NOMO-1 (cell line): ENCODE data around the gene TMIE.

Source experiments
- DNase-seq, 2 experiments: peaks; one replicate each; lab custom pipeline; 2025; ENCODE audit not compliant: unreplicated experiment in 2 of 2; lab: John Stamatoyannopoulos, UW

TMIE gene

DNA sequence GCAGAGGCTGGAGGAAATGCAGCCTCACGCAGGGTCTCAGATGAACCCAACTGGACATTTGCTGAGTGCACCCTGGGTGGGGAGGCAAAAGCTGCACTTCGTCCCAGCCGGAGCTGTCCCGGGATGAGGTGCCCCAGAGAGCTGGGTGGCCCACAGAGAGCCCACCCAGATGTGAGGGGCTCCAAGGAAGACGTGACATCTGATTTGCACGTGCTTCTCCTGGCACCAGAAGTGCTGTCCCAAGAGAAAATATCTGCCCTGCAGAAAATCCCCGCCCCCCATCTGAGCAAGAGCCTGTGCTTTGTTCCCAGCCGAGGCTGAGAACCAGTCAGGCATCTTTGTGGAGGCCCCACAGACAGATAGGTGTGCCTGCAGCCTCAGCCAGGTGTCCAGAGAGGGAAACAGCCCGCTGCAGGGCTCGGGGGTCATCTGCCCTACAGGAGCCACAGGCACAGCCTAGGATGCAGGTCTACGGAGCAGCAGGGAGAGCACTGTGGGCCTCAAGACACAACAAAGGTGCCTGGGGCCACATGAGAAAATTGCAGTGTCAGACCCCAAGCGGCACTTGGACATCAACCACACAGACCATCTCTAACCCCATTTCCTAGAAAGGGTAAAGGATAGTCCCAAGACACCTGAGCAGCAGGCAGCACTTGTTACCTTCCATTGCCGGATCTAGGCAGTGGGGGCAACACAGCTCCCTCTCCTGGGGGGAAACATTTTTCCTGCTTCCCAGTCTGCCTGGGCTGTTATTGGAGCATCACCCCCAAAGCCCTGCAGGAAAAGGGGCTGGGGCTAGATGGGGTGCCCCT lies 5.8 kb downstream of the TMIE start:
- no peak for DNase-seq

DNA sequence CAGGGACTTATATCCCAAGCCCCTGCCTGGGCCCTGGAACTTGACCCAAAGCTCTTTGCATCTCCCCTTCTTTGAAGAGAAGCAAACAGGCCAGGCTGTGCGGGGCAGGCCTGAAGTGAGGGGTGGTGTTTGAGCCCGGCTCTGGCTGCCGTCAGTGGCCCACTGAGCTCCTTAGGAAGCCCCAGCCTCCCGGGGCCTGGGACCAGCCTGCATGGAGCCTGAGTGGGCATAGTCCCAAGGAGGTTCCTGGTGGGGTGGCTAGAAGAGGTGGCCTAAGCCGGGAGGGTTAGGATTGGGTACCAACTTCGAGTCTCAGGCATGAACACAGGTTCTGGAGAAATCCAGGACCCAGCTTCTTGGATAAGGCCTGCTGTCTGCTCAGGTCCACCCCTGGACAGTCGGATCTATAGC lies 6.4 kb downstream of the TMIE start:
- DNase-seq = no peak

DNA sequence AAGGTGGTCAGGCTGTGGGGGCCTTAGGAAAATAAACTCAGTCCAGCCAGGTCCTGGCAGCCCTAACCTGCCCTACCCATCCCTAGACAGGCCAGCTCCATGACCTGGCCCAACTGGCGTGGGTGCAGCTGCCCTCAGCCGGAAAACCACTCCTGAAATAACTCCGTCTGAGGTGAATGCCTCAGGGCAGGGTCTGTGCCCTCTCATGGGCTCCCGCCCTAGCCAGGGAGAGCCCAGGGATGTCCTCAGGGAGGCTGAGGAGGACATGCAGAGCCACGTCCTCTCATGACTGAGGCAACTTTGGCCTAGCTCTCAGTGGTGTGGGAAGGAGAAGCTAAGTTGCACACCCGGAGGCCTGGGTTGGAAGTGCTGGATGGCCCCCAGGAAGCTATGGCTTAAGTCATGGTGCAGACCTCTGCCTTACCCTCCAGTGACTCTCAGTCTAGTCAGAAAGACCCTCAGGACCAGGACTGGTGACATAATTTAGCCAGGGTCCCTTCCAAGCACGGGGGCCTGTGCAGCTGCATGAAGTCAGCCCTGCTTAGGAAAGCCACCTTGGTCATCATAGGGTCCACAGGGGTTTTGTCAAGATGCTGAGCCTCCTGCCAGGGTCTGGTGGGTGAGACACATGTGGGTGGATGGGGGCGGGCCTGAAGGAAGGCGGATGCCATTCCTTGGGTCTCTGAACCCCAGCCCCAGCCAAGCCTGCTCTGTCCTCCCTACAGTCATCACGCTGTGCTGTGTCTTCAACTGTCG lies 7.4 kb downstream of the TMIE start:
- DNase-seq = no peak

DNA sequence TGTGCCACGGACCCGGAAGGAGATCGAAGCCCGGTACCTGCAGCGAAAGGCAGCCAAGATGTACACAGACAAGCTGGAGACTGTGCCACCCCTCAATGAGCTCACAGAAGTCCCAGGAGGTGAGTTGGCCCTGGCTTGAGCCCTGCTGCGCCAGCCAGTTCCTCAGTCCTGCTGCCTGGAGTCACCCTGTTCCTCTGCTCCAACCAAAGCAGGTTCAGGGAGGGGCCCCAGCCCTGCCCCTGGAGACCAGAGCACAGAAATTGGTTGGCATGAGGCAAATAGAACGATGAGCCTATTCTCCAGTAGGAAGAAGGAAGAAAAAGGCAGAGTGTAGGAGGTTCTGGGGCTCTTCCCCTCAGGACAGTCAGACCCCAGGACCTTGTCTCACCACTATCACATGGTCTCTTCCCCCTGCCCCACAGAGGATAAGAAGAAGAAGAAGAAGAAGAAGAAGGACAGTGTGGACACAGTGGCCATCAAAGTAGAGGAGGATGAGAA lies 8.0 kb downstream of the TMIE start:
- DNase-seq = no peak

DNA sequence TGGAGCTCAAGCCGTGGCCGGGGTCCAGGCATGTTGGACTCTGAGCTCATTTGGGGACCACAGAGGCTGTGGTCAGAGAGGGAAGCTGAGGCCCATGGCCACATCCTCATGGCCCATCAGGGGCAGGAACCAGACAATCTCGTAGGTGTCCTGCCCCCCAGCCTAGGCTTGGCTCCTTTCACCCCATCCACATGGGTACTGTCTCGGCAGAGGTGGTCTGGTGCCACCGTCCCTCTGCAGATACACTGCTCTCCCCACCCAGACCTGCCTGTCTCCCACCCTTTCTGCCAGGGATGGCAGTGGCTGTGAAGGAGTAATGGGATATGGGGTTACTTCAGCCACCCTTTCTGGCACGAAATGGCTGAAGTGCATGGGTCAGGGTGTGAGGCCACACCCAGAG lies 8.5 kb downstream of the TMIE start:
- no peak for DNase-seq

DNA sequence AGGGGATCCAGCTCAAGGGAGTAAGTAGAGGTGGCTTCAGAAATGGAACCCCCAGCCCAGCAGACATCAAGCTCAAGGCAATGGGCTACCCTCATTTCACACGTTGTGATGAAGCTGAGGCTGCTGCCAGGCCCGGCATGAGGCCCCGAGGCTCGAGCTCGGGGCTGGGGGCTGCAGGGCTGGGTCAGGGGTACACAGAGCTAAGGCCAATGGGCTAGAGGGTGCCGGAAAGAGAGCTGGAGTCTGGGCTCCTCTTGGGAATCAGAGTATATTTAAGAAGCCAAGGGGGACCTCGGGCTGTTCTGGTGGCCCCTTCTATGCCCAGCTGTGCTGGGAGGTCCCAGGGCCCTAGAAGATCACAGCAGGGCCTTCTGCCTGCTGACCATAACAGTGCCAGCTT lies 9.0 kb downstream of the TMIE start:
- no peak for DNase-seq

DNA sequence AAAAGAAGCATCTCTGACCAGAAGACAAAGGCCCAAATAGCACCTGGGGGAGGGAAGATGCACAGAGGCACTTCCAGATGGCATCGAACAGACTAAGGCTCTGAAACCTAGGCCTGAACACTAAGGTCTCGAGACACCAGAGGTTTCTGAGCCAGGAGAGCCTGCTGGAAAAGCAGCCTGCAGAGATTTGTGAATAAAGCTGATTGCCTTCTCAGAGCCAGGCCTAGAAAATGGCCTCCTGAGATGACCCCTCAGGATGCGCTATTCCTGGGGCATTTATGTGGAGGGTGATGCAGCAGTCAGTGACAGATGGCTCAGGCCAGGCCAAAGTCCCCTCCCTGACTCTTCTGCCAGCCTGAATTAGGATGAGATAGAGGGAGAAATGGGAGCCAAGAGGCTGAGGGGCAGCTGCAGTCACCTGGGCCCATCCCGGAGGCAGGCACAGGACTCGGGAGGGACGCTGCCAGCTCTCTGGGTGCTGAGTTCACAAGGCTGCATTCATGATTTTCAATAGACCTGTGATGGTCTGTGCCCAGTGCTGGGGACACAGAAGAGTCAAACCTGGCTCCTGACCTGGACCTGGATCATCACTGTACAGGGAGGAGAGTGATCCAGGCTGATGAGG lies 9.6 kb downstream of the TMIE start:
- no peak for DNase-seq

DNA sequence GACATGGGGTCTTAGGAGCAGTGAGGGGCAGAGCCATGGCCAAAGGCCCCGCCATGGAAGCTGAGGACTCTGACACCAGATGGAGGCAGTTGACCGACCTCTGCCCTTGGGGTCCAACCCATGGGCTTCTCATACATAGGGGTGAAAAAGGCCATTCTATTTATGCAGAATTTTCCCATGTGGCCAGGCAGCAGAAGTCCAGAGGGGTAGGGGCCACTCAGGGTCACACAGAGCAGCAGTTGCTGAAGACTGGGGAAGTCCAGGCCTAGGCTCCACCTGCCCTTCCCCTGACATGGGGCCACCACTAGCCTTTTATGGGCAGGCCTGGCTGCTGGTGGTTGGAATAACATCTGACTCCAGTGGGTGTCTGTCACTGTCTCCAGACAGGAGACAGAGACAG lies 10.1 kb downstream of the TMIE start:
- no peak for DNase-seq

DNA sequence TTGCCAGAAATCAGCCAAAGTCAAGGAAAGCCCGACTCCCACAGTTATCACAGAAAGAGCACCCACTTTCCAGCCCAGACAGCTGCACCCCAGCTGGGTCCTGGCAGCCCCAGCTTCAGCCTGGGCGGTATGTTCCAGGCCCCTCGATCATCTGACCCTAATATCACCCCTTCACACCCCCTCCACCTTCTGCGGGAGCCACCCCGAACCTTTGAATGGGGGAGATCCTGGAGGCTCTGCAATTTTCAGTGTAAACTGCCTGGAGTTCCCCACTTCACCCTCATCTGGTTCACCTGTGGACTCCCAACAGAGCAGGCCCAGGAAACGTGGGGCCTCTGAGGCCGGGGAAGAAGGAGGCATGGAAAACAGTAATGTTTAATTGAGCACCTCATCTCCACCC lies 10.6 kb downstream of the TMIE start:
- no peak for DNase-seq

DNA sequence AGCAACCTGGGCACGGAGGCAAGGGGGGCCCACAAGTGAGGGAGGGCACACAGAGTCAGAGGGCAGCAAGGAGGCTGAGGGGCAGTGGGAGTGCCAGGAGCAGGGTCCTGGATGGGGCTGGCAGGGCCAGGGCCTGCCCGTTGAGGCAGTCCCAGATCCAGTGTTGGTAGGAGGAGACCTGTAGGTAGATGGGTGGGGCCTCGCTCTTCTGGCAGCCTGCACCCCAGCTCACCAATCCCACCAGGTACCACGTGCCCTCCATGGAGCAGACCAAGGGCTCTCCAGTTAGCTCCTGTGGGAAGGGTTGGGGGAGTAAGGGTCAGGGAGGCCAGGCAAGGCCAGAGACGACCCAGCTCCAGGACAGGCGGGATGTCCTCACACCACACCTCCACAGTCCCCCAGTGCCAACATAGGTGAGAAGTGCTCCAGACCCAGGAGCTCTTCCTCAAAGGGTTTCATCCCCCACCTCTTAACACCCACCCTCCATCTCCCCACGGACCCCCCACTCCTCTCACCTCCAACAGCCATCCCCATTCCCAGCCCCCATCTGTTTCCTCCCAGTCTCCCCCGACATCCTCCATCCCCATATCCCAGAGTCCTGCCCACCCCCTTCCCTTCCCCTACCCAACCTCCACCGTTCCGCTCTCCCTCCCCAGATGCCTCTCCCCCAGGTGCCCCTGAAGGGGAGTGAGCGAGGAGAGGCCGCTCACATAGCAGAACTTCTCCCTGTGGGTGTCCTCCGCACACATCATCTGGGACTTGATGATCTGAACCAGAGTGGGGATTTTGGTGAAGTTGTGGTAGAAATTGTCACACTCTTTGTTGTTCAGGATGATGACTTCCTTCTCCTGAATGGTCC lies 11.2 kb downstream of the TMIE start:
- DNase-seq = no peak

DNA sequence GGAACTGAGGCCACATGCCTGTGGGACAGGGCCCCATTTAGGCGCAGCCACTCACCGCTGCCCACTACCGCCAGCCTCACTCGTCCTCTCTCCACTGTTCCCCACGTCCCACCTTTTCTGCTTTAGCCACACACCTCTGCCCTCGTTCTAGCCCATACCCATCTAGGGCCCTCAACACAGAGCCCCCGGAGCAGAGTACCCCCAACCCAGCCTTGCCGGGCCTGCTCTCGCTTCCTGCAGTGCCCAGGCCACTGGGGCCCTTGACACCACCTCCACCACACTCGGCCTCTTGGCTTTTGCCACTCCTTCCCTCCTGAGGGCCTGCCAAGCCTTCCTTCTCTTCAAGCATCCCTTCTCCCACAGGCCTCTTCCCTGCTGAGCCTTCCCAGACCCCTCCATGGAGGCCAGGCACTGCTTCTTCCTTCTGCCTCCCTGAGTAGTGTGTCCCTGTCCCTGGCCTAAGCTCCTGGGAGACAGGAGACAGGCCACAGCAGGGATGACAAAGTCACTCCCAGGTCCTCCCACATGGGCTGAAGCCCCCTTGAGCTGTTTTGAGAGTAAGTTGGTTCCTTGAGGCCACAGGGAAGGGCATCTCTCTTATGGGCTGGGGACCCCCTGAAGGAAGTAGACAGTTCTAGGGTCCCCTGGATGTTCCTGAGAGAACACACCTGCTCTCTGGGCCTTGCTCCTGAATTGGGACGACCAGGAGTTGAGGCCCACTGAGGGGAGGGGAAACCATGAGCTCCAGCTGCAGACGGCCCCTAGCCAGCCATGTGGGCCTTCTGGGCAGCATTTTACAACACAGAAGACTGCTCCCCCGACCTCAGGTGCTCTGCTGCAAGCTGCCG lies 12.1 kb downstream of the TMIE start:
- DNase-seq = no peak

DNA sequence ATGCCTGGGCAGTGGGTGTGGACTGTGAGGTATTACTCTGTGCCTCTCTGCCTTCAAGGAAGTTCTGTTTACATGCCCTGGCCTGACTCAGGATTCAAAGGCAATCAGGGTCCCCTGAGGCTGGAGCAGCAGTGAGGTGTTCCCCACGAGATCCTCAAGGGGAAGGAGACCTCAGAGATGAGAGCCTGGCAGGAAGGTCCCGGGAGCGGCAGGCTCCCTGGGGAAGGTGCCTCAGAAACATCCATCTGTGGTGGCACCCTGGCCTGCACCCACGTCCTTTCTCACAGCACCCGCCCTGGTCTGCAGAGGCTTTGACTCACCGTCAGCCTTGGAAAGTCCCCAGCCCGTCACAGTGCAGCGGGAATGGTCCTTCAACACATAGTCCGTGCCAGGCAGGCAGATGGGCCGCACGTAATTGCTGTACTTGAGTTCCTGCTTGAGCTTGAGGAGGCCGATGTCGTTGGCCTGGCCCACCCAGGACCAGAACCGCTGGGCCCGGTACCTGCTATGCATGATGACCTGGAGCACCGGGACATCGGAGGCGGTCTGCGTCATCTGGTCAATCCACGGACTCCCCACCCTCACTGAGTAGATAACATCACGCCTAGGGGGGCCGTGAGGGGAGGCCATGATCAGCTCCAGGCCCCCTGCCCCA lies 12.8 kb downstream of the TMIE start:
- no peak for DNase-seq

DNA sequence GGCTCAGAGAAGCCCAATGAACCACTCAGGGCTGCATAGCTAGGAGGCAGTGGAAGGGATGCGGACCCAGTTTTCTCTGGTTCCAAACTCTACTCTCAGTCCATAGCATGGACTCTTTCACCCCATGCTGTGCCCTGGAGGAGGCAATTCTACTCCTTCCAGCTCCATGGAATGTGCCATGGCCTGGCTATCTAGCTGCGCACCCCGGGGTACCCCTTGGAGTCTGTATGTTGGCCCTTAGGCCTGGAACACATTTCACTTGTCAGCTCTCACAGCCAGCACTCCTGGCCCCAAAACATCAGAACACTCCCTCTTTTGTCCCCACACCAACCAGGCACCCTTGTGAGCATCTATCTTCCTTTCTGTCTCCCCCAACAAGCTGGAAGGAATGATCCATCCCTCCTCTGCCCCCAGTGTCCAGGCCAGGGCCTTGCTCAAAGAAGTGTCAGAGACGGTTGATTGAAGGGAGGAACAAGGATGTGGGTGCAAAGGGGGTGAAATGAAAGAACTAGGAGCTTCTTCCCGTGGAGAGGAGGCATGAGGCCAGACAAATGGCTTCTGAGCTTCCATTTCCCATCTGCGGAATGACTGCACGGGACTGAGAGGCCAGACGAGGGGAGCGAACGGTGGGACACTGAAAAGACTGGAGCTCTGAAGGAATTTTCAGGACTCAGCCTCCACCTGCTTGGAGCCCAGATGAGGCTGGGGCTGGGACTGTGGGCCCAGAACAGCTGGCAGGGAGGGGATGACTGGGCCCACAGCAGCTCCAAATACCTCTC lies 13.7 kb downstream of the TMIE start:
- DNase-seq = no peak

DNA sequence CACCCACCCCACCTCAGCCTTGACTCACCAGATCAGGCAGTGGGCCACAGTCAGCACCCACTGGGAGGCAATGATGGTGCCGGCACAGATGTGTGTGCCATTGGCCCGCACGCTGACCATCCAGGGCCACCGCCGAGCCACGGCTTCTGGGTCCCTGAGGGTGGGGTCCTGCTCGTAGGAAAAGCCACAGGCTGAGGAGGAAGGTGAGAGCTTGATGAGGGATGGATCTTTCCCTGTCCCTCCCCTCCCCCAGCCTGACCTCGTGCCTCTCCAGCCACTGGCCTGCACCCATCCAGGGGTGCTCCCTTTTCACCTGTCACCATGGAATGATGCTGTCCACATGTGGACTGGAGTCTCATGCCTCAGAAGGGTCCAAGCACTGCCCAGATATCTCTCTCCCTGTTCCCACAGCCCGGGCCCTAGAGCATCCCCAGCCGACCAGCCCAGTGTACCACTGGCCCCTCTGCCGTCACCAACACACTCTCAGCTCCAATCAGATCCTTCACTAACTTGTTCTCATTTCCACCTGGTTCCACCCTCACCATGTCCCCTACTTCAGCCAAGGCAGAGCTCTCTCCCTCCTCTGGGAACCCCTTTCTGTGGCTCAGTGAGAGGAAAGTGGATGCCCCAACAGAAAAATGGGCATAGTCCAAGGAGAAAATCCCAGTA lies 14.4 kb downstream of the TMIE start:
- DNase-seq = no peak

DNA sequence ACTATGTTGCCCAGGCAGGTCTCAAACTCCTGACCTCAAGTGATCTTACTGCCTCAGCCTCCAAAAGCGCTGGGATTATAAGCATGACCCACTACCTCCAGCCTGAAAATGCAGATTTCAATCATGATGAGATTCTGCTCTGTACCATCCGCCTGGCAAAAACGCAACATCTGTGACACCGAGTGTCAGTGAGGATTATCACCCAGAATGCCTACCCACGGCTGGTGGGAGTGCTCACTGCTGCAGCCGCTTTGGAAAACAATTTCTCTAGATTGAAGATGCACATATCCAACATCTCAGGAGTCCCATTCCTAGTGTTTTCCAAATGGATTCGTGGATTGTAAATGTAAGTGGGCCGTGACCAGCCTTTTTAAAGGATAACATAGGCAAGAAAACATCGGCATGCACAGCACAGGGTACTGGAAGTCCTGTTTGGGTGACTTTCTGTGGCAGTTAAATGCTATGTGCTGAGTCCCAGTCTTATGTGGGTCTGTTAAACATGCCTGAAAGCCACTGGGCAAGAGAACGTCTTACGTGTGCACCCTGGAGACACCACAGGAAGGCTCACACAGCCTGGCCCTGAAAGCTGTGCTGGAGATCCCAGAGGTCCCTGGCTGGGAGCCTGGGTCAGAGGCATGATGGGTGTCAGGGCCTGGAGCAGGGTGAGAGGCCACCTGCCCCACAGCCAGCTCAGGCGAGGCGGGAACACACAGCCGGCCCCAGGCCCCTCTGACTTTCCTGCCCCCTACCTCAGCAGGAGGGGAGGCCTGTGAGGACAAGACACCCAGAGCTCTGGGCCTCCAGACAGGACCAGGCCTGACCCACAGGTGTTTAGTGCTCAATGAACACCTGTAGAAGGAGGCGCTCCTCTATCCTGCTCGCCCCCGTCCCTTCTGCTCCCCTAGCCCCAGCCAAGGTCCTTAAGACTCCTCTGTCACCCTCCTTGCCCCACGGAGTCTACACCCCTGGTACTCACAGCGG lies 15.6 kb downstream of the TMIE start:
- DNase-seq = no peak

DNA sequence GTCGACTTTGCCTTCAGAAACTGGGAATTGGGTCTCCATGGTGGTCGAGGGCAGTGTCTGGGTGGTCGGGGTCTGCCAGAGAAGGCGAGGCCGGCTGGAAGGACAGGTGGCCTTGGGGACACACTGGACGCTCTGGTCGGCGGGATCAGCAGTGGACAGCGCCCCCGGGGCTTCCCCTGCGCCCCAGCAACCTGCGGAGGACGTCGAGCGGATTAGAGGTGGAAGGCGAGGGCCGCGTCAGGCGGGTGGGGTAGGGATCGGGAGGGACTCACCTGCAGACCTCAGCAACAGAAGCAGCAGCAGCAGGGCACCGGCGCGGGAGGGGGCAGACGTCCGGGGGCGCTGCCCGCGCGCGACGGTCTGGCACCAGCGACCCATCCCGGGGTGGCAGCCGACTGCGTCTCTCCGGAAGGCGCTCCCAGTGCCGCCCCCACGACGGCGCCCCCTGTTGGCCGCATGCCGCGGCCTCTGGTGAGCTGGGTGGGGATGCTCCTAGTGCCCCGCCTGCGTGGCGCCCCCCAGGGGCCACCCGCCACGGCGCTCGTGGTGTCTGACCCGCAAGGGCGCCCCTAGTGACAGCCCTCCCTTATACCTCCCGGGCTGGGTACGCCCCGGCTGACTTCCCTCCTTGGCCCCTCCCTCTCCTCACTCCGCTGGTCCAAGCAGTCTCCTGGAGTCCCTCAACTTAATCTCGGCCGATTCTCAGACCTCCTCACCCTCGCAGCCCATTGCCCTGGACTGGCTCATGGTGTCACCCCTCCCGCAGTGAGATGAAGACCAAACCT lies 16.4 kb downstream of the TMIE start, which contains the start of gene PRSS50:
PRSS50 (minus strand) TSS at position 423 of the 785 bp plus-strand sequence; CDS start at position 378, 45 bp downstream.
- no peak for DNase-seq
